ENCODE data around the gene OR4X1.
A peak's percentile ranks its signal among the peaks of the same experiment; 100 is the strongest.
"Not testable (repeated sequence)": the region's sequence is repeated elsewhere in the genome, so short reads cannot be mapped to it uniquely, and the experiment has no call there.

Gene OR4X1, protein sequence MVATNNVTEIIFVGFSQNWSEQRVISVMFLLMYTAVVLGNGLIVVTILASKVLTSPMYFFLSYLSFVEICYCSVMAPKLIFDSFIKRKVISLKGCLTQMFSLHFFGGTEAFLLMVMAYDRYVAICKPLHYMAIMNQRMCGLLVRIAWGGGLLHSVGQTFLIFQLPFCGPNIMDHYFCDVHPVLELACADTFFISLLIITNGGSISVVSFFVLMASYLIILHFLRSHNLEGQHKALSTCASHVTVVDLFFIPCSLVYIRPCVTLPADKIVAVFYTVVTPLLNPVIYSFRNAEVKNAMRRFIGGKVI

DNA sequence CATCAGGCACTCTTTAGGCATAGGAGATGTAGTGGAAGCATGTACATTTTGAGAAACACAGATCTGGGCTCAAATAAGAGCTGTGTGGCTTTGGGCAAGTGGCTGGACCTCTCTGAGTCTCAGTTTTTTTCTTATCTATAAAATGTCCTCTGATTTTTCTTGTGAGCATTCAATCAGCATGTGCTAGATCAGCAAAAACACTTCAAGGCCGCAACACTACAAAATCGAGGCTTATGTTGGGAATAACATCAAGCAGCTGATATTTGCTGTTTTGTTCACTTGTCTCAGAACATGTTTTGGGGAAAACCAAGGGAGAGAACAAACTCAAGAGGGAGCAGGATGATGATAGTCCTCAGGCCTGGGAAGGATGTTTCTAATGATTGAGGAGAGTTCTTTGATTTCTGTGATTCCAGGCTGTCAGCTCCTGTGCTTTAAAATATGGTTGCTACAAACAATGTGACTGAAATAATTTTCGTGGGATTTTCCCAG is at the start of gene OR4X1:
Gene OR4X1 (plus strand): TSS at position 439 of the 489 bp plus-strand sequence. CDS start 0 bp downstream, at position 439.
- DNase-seq (ENCODE audit: low spot score) = no peak

DNA sequence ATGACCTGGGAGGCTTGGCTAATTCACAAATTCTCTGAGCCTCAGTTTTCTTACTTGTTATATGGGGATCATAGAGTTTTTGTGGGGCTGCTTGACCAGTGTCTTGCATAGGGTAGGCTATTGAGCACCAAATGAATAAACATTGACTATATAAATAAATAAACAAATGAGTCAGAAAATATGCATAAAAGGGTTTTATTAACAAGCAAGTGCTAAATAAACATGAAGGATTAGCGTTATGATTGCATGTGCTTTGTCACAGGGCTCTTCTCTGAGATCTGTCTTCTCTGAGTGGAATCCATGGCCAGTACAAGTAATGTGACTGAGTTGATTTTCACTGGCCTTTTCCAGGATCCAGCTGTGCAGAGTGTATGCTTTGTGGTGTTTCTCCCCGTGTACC is 47.2 kb upstream of the OR4X1 start, which contains the start of gene OR4B1:
Gene OR4B1 (plus strand): TSS at position 301 of the 400 bp plus-strand sequence. CDS start 0 bp downstream, at position 301.
- no peak for DNase-seq (ENCODE audit: low spot score)

DNA sequence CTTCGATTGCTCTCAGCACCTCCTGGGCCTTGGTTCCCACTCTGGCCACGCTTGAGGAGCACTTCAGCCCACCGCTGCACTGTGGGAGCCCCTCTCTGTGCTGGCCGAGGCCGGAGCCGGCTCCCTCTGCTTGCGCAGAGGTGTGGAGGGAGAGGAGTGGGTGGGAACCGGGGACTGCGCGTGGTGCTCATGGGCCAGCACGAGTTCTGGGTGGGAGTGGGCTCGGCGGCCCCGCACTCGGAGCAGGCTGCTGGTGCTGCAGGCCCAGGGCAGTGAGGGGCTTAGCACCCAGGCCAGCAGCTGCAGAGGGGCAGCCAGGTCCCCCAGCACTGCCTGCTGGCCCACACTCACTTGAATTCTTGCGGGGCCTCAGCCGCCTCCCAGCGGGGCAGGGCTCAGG is 34.9 kb upstream of the OR4X1 start:
- DNase-seq (ENCODE audit: low spot score) = no peak

DNA sequence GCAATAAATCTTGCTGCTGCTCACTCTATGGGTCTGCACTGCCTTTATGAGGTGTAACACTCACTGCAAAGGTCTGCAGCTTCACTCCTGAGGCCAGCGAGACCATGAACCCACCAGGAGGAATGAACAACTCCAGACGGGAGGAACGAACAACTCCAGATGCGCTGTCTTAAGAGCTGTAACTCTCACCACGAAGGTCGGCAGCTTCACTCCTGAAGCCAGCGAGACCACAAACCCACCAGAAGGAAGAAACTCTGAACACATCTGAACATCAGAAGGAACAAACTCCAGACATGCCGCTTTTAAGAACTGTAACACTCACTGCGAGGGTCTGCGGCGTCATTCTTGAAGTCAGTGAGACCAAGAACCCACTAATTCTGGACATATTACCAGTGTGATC is 33.6 kb upstream of the OR4X1 start:
- not testable (repeated sequence) for DNase-seq (ENCODE audit: low spot score)

DNA sequence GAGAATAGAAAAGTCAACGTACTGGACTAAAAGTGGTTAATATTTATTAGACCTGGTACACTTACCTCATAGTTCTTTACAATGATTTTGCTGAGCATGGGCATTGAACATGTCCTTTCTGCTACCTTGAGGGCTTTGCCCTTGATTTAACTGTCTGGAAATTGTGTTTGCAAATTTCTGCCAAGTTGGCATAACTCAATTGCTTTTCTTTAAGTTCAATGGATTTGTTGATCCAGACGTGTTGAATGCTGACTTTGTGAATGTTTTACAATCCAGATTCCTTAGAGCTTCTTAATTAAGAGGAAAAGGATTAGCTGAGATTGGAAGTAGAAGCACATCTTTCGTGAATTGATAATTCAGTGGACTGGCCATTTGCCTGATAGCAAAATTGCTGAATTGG is 25.9 kb upstream of the OR4X1 start:
- no peak for DNase-seq (ENCODE audit: low spot score)

DNA sequence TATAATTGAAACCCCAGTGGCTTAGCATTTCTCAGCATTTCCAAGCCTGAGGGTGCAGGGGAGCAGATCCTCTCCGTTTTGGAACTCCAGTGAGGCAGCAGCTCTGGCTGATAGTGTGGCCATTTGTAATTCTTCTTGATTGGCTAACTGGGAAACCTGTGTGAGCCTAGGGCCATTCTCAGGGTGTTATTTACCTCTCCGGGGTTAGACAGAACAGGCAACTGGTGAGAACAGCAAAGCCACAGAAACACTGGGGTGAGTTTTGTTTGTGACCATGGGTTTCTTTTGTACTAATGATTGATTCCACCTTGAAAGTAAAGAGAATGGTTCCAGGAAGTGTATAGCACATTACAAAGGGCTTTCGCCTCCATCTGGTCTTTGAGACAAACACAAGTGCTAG is 21.2 kb upstream of the OR4X1 start:
- DNase-seq (ENCODE audit: low spot score) = no peak

DNA sequence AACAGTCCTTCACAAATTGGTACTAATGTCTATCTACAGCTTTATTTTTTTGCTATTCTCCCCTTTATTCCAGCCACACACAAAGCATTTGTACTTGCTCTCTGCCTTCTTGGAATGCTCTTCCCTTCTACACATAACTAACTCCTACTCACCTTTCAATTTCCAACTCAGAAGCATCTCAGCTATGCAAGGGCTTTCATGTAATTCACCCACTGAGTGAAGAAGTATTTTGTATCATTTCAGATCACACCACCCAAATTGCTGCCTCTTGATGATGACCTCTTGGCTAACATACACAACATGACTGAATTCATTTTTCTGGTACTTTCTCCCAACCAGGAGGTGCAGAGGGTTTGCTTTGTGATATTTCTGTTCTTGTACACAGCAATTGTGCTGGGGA is 18.9 kb upstream of the OR4X1 start, which contains the start of gene OR4X2:
Gene OR4X2 (plus strand): TSS at position 301 of the 400 bp plus-strand sequence. CDS start 0 bp downstream, at position 301.
- no peak for DNase-seq (ENCODE audit: low spot score)

DNA sequence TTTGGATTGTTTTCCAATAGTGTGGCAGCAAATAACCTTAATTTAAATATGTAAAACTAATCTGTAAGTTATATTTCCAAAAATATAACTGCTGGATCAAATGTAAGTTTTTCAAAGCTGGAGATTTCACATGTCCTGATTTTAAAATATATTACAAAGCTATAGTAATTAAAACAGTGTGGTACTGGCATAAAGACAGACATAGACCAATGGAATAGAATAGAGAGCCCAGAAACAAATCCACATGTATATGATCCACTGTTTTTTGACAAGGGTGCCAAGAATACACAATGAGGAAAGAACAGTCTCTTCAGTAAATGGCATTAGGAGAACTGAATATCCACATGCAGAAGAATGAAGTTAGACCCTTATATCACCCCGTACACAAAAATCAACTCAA is 14.8 kb upstream of the OR4X1 start:
- no peak for DNase-seq (ENCODE audit: low spot score)

DNA sequence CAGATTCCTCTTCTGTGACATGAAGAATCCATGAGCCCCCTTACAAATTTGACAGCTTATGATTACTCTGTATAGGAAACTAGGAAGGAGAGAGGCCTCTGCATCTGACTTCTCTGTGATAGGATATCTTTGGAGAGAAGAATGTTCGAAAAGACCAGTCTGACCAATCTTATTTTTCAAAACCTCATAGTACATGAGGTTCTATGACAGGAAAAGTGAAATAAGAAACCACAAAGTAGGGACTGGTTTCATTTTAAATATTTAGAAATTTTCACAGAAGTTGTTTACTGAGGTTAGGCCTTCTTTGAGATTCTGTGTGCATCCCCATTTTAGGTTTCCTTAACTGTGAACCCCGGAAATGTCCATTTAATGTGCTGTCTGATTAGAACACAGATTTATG is 2.1 kb upstream of the OR4X1 start:
- no peak for DNase-seq (ENCODE audit: low spot score)

DNA sequence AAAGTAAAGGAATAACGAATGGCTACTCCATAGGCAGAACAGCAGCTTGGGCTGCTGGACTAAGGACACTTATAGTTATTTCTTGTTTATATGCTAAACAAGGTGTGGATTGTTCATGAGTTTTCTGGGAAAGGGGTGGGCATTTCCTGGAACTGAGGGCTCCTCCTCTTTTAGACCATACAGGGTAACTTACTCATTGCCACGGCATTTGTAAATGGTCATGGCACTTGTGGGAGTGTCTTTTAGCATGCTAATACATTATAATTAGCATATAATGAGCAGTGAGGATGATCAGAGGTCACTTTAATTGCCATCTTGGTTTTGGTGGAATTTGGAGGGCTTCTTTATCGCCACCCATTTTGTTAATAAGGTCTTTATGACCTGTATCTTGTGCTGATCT is 7.0 kb downstream of the OR4X1 start:
- no peak for DNase-seq (ENCODE audit: low spot score)

DNA sequence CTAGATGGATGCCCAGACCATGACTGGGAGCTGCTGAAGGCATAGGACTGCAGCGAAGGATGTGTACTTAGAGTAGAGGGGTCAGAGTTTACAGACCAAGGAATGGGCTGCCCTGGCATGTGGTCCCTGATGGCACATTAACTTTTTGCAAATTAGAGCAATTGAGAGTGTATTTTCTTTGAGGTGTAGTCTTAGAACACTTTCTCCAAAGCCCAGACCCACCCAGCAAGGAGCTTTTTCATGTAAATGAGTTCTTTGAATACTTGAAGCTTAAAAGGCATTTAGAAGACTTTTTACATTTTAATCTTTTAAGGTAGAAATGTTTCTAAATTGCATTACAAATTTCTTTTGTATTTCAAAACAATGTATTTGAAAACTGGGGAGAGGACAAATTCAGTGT is 8.9 kb downstream of the OR4X1 start:
- no peak for DNase-seq (ENCODE audit: low spot score)

DNA sequence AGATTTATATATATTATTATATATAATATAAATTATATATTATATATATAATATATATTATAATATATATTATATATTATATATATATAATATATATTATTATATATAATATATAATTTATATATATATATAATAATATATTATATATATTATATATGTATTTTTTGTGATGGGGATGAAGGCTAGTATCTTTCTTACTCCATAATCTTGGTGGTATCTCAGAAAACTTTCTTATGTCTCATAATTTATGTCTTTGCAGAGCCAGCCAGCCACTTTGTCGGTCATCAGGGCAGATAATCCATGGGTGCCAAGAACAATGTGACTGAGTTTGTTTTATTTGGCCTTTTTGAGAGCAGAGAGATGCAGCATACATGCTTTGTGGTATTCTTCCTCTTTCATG is 42.3 kb downstream of the OR4X1 start, which contains the start of gene OR4S1:
Gene OR4S1 (plus strand): TSS at position 301 of the 400 bp plus-strand sequence. CDS start 0 bp downstream, at position 301.
- DNase-seq (ENCODE audit: low spot score) = no peak

DNA sequence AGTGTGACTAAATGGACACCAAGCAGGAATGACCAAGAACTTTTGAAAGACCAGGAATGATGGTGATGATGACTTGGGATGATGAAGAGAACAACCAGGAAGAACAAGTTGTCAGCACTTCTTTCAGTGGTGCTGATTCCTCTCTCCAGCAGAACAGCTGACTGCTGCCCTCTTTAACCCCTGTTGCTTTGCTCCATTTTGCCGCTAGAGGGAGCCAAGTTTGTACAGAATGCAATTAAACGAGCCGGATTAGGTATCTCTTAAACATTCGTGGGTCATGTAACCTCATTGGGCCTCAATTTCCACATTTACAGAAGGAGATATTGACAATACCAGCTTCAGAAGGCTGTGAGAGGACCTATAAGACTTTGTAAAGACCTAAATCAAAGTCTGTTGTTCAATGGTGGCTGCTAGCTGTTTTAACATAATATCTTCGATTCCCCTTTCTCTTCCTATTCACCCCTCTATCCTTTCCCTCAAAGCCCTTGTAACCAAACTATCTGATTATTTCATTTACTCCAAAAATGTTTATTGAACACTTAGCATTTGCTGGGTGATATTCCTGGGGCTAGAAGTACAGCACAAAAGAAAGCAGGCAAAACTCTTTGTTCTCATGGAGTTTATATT is 44.2 kb downstream of the OR4X1 start:
- DNase-seq (ENCODE audit: low spot score) = peak; percentile 58

DNA sequence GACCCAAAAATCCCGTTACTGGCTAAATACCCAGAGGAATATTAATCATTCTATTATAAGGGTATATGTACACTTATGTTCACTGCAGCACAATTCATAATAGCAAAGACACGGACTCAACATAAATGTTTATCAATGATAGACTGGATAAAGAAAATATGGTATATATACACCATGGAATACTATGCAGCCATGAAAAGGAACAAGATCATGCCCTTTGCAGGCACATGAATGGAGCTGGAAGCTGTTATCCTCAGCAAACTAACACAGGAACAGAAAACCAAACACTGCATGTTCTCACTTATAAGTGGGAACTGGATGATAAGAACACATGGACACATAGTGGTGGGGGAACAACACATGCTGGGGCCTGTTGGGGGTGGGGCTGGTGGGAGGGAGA is 49.9 kb downstream of the OR4X1 start:
- DNase-seq (ENCODE audit: low spot score) = not testable (repeated sequence)

Measured in D341Med (cell line).